ENCODE results near the gene CHMP6.

DNA sequence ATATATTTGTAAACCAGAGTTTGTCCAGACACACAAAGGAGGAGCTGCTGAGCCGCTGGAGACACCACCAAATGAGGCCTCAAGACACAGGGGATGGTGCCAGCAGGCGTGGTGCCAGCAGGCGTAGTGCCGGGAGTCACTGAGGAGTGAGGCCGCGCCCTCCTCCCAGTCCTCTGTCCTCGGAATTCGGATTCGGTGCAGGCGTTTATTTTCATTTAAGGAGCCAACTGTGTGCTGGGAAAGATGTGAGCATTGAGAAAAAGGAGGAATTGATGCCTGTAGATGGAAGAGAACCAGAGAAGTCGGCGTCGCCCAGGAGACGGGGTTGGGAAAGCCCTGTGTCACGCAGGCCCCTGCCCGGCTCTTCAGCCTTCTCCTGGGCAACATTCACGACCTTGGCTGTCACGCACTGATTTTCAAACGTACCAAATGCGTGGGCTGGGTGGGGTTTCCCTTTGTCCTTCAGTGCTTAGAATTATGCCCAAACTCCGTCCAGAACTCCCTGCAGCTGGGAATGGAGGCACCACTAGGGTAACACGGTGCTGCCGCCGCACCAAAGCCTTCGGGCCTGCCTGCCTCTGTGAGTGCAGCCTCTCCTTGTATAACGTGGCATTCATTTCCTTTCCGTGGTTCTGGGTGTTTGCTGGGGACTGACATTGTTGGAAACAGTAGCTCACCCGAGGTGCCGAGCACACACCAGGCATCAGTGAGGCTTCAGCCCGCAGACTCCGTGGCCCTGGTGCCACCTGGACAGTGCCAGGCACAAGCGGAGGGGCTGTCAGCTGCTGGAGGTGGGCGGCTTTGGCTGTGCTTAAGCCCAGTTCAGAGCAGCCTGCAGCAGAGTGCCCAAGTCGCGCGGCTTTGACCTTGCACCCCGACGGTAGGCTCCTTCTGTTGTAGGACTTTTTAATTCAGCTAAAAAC, 49.0 kb upstream of the CHMP6 start:
- TF ChIP-seq, protein P1, sequence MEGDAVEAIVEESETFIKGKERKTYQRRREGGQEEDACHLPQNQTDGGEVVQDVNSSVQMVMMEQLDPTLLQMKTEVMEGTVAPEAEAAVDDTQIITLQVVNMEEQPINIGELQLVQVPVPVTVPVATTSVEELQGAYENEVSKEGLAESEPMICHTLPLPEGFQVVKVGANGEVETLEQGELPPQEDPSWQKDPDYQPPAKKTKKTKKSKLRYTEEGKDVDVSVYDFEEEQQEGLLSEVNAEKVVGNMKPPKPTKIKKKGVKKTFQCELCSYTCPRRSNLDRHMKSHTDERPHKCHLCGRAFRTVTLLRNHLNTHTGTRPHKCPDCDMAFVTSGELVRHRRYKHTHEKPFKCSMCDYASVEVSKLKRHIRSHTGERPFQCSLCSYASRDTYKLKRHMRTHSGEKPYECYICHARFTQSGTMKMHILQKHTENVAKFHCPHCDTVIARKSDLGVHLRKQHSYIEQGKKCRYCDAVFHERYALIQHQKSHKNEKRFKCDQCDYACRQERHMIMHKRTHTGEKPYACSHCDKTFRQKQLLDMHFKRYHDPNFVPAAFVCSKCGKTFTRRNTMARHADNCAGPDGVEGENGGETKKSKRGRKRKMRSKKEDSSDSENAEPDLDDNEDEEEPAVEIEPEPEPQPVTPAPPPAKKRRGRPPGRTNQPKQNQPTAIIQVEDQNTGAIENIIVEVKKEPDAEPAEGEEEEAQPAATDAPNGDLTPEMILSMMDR (IDR thresholded peaks at IDR 0.05): peak in 1 of 5 experiments; percentile 24
- peak in 1 of 2 donors; percentile 52 for TF ChIP-seq EP300 (IDR thresholded peaks at IDR 0.05)
- TF ChIP-seq POLR2A (IDR thresholded peaks at IDR 0.05): no peak

Measured in tibial nerve (tissue), 4 donors.